GM12873 (cell line): ENCODE data around the gene TRAM2.

ENCODE experiments used
- CTCF ChIP-seq: IDR thresholded peaks from 2 replicates; pipeline ENCODE4 v1.5.1; 2012; ENCODE audit warnings: low read depth, mild to moderate bottlenecking, moderate library complexity, low read length, control low read depth; ENCODE audit not compliant: insufficient read depth; ENCODE audit errors: missing control alignments

The TRAM2 gene

GRCh38 chr6:52584203-52584602, 7.3 kb upstream of the TRAM2 start:
- TF ChIP-seq CTCF: no peak

DNA sequence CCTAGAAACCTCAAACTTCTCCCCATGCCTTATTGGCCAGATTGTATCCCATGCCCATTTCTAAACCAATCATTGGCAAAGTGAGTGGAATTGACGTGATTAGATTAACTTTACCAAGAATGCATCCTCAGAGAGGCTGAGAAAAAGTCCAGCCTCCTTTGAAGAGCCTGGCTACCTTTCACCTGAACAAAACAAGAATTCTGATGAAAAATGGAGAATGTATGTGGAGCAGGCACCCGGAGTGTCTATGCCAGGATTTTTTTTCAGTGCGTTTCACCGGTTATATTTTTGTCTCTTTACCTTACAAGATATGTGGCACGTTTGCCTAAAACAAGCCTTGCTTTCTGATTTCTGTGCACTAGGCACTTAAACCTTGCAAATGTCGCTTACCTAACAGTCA, 6.1 kb upstream of the TRAM2 start:
- no peak for TF ChIP-seq CTCF

DNA sequence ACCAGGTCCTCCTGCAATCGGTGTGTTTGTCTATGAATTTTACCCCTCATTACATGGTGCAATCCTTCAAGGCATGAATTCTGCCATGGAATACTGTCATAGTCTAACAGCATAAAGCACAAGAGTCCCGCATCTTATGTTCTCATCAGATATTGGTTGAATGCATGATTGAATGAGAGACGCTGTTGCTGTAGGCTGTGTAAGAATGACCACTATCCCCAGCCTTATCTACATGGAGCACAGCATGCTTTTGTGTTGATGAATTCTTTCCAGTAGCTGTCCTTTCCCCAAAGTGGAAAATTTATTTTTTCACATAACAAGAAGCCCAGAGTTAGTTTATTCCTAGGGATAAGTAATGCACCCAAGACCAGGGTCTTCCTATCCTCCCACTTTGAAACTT, 5.6 kb upstream of the TRAM2 start:
- TF ChIP-seq CTCF: no peak

DNA sequence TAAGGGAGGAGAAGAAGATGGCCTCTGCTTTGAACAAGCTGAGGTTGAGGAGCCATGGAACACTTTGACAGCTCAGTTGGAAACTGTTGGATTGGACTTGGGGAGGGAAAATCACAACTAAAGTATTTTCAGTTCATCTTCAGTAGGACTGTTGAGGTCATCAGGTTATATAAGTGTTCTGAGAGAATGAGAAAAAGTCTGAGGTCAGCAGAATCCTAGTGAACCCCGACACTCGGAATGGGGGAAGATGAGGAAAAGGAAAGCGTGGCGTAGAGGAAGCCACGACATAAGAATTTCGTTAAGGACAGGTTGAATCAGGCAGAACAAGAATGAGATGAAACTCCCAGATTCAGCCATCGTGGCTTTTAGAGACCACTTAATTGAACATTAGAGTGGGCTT, 4.0 kb upstream of the TRAM2 start:
- TF ChIP-seq CTCF: no peak

- TF ChIP-seq CTCF: no peak
Observed at GRCh38 chr6:52579006-52579660, 2.3 kb upstream of the TRAM2 start.

- no peak for TF ChIP-seq CTCF
Observed at GRCh38 chr6:52577778-52578463, 1.1 kb upstream of the TRAM2 start.

- peak; percentile 85 for TF ChIP-seq CTCF
Observed at GRCh38 chr6:52576392-52577021, 353 bp downstream of the TRAM2 start.
